IMR-90 (cell line): Measurements from ENCODE around the gene PLEKHG1. TPM values are rescaled to one million over a fixed set of nuclear protein-coding genes. Genes with fewer than 3 reads are reported as not detected.

Experiments used
- ATAC-seq: fragments of 200-7000 bp; cut with Tn5 transposase; 2 replicates; pipeline ENCODE4 v1.9.1; 2020; ENCODE audit warnings: low read depth, mild to moderate bottlenecking, moderate library complexity
- BruUV-seq: library from RNA; stranded (reverse); fragments of 400-500 nt; replicated peaks from 2 replicates; lab custom pipeline; 2021; lab: Mats Ljungman, UMichigan
- CTCF ChIA-PET: fragments of 300-600 bp; formaldehyde crosslinking; extraction: SDS; loops from one replicate; lab custom pipeline; 2021; ENCODE audit warnings: antibody characterized with exemption; lab: Yijun Ruan, JAX
- POLR2A ChIA-PET: fragments of 300-600 bp; sonication (Branson Sonifier 250); formaldehyde crosslinking; loops from one replicate; lab custom pipeline; 2022; ENCODE audit warnings: antibody characterized with exemption; ENCODE audit not compliant: unreplicated experiment; lab: Charles Lee
- DNase-seq: peaks from one replicate; pipeline ENCODE4 v3.0.0; 2013
- H2AFZ ChIP-seq: replicated peaks from 2 replicates; pipeline ENCODE3; 2013; ENCODE audit warnings: low read length, mild to moderate bottlenecking; ENCODE audit not compliant: poor library complexity
- H2AK5ac ChIP-seq: 2 replicates; pipeline ENCODE4 v1.6.1; 2013; ENCODE audit warnings: low read depth, low read length, inconsistent platforms
- H2AK9ac ChIP-seq: replicated peaks from 2 replicates; pipeline ENCODE3; 2013; ENCODE audit warnings: mild to moderate bottlenecking, low read depth, low read length, moderate library complexity; ENCODE audit not compliant: poor library complexity
- H2BK120ac ChIP-seq: 2 replicates; pipeline ENCODE4 v1.6.1; 2013; ENCODE audit warnings: low read depth, low read length, inconsistent platforms
- H2BK15ac ChIP-seq: 3 replicates; pipeline ENCODE4 v1.6.1; 2013; ENCODE audit warnings: low read depth, low read length, inconsistent platforms
- H2BK20ac ChIP-seq: 2 replicates; pipeline ENCODE4 v1.6.1; 2013; ENCODE audit warnings: low read depth, mild to moderate bottlenecking, inconsistent platforms, low read length, moderate library complexity
- H2BK5ac ChIP-seq: 2 replicates; pipeline ENCODE4 v1.6.1; 2013; ENCODE audit warnings: mild to moderate bottlenecking, low read depth, low read length, inconsistent platforms; ENCODE audit not compliant: poor library complexity, severe bottlenecking
- H3K14ac ChIP-seq: replicated peaks from 2 replicates; pipeline ENCODE4 v1.6.1; 2013; ENCODE audit warnings: low read depth, low read length, inconsistent platforms
- H3K18ac ChIP-seq: 2 replicates; pipeline ENCODE4 v1.6.1; 2013; ENCODE audit warnings: low read depth, low read length, control low read depth
- H3K23ac ChIP-seq: 2 replicates; pipeline ENCODE4 v1.6.1; 2013; ENCODE audit warnings: low read depth, low read length, inconsistent platforms
- H3K27ac ChIP-seq: 2 replicates; pipeline ENCODE4 v1.5.1; 2013; ENCODE audit warnings: mild to moderate bottlenecking, control low read depth, low read length; ENCODE audit not compliant: insufficient read depth
- H3K27me3 ChIP-seq: 2 replicates; pipeline ENCODE4 v1.6.1; 2013; ENCODE audit warnings: low read length; ENCODE audit not compliant: control insufficient read depth, insufficient read depth
- H3K36me3 ChIP-seq: 2 replicates; pipeline ENCODE4 v1.6.1; 2013; ENCODE audit warnings: low read length, mixed read lengths; ENCODE audit not compliant: control insufficient read depth, insufficient read depth
- H3K4ac ChIP-seq: 2 replicates; pipeline ENCODE4 v1.6.1; 2013; ENCODE audit warnings: low read depth, low read length, inconsistent platforms
- H3K4me1 ChIP-seq: 2 replicates; pipeline ENCODE4 v1.6.1; 2013; ENCODE audit warnings: low read length, mixed read lengths; ENCODE audit not compliant: control insufficient read depth, insufficient read depth
- H3K4me2 ChIP-seq: 2 replicates; pipeline ENCODE4 v1.6.1; 2013; ENCODE audit warnings: low read depth, mild to moderate bottlenecking, control low read depth, low read length, moderate library complexity
- H3K4me3 ChIP-seq: 2 replicates; pipeline ENCODE4 v1.5.1; 2013; ENCODE audit warnings: low read depth, mild to moderate bottlenecking, control low read depth, low read length, moderate library complexity; ENCODE audit not compliant: insufficient read depth
- H3K56ac ChIP-seq: 2 replicates; pipeline ENCODE4 v1.6.1; 2013; ENCODE audit warnings: low read length, inconsistent platforms; ENCODE audit not compliant: insufficient read depth; ENCODE audit errors: extremely low read depth
- H3K79me1 ChIP-seq, 2 experiments: 2 replicates each; pipeline ENCODE4 v1.6.1; 2013; ENCODE audit warnings: low read length in 2 of 2, inconsistent platforms in 1 of 2, low read depth in 1 of 2
- H3K9ac ChIP-seq: 2 replicates; pipeline ENCODE4 v1.6.1; 2013; ENCODE audit warnings: low read depth, low read length, control low read depth
- H3K9me1 ChIP-seq: 2 replicates; pipeline ENCODE4 v1.6.1; 2013; ENCODE audit warnings: low read length, inconsistent platforms; ENCODE audit not compliant: insufficient read depth
- H3K9me3 ChIP-seq: 2 replicates; pipeline ENCODE4 v1.6.1; 2013; ENCODE audit warnings: low read length; ENCODE audit not compliant: control insufficient read depth, insufficient read depth
- H4K20me1 ChIP-seq: 2 replicates; pipeline ENCODE4 v1.6.1; 2013; ENCODE audit warnings: low read length, inconsistent platforms; ENCODE audit not compliant: insufficient read depth
- H4K5ac ChIP-seq: 2 replicates; pipeline ENCODE4 v1.6.1; 2013; ENCODE audit warnings: mild to moderate bottlenecking, low read depth, low read length, control low read depth
- H4K8ac ChIP-seq, 2 experiments: 2 replicates each; pipeline ENCODE4 v1.6.1; 2013; ENCODE audit warnings: low read depth in 2 of 2, low read length in 2 of 2, control low read depth in 1 of 2, inconsistent platforms in 1 of 2
- H4K91ac ChIP-seq: 2 replicates; pipeline ENCODE4 v1.6.1; 2013; ENCODE audit warnings: low read depth, low read length, inconsistent platforms; ENCODE audit not compliant: insufficient read depth
- BHLHE40 ChIP-seq: fragments of 150-350 bp; IDR thresholded peaks from 2 replicates; pipeline ENCODE4 v1.6.1; 2016; ENCODE audit warnings: mild to moderate bottlenecking, low read depth, low read length
- CEBPB ChIP-seq: IDR thresholded peaks from 2 replicates; pipeline ENCODE4 v1.6.1; 2012; ENCODE audit warnings: low read depth, low read length, improper control_type of control experiment
- MAFK ChIP-seq: IDR thresholded peaks from 2 replicates; pipeline ENCODE4 v1.6.1; 2012; ENCODE audit warnings: low read depth, low read length, improper control_type of control experiment
- NFE2L2 ChIP-seq: fragments of 150-350 bp; IDR thresholded peaks from 2 replicates; pipeline ENCODE4 v1.6.1; 2016; ENCODE audit warnings: low read depth, mild to moderate bottlenecking, low read length
- RAD21 ChIP-seq: IDR thresholded peaks from 2 replicates; pipeline ENCODE4 v1.6.1; 2012; ENCODE audit warnings: low read length, improper control_type of control experiment
- WGBS, 2 experiments: methylation state at CpG; one replicate each; pipeline versions ENCODE4 v1.1.5 to v1.1.7; 2013; ENCODE audit warnings: missing lambda C conversion rate in 2 of 2; ENCODE audit not compliant: insufficient read length in 1 of 2; ENCODE audit errors: extremely low coverage in 2 of 2; 5-methylcytosine and 5-hydroxymethylcytosine counted together
- dilution Hi-C: fragments of 300-500 bp; cut with HindIII; formaldehyde crosslinking; loops from one replicate; pipeline ENCODE4 v1.14.3; 2018; ENCODE audit warnings: low sequenced_read_pairs; ENCODE audit not compliant: unreplicated experiment
- in situ Hi-C: fragments of 300-500 bp; cut with MboI; formaldehyde crosslinking; loops from 3 replicates; pipeline ENCODE4 v1.14.3; 2019; ENCODE audit warnings: low sequenced_read_pairs, inconsistent platforms, mixed read lengths
- intact Hi-C: fragments of 100-400 bp; cut with micrococcal nuclease; formaldehyde crosslinking; loops from 2 replicates; pipeline ENCODE4 v1.10.0; 2022
- polyA plus RNA-seq, 3 experiments: library from polyadenylated mRNA; depleted of rRNA; stranded (reverse); fragments of >200 nt; gene quantifications; 2 replicates each; pipeline ENCODE4 v1.2.3, GENCODE V29; 2012; ENCODE audit warnings: low replicate concordance in 1 of 3
- total RNA-seq: library from RNA; depleted of rRNA; stranded (reverse); fragments of >200 nt; gene quantifications from 2 replicates; pipeline ENCODE4 v1.2.3, GENCODE V29; 2012
- TF ChIP-seq, protein P1 (sequence below): conservative IDR thresholded peaks from 2 replicates; pipeline ENCODE4 v1.5.1; 2012; ENCODE audit warnings: mild to moderate bottlenecking, low read depth, low read length, improper control_type of control experiment
- TF ChIP-seq, protein P2 (sequence below): fragments of 150-350 bp; IDR thresholded peaks from 2 replicates; pipeline ENCODE4 v1.6.1; 2017; ENCODE audit warnings: mild to moderate bottlenecking, antibody characterized with exemption, low read length, low read depth

Gene PLEKHG1
- total and polyA plus RNA-seq, 2 of the 4 experiments (the other 2 are of a cell fraction), result 0.09 to 0.36 TPM

DNA sequence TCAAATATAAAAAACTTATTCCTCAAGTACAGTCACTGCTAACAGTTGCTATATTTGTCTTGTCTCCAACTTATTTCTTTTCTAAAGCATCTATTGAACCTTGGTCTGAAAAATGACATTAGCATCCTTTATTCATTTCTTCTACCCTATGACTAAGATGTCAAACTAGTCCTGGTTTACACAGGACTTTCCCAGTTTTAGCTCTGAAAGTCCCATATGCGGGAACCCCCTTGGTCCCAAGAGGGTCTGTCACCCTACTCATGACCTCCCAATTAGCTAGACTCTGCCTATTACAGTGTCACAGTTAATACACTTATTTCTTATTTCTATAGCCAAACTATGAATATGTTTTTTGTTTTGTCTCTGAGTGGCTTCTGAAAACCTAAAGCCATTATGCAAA lies 37.1 kb downstream of the PLEKHG1 start:
- in situ Hi-C loops (no loop called here), intact Hi-C loops (no loop called here), dilution Hi-C loops (no loop called here)
- Histone ChIP-seq H2BK5ac (no peak overlapping the region), H3K4ac (no peak overlapping the region), H2AK5ac (no peak overlapping the region), H3K79me1 (no peaks in the 10 kb centered on the region), H2AK9ac (no peak overlapping the region), H3K27me3 (no peaks in the 10 kb centered on the region), H4K91ac (no peak overlapping the region), H3K18ac (no peak overlapping the region), H3K36me3 (no peaks in the 10 kb centered on the region), H3K9me3 (no peaks in the 10 kb centered on the region), H4K20me1 (no peaks in the 10 kb centered on the region), H3K4me2 (no peak overlapping the region), H2BK15ac (no peak overlapping the region), H3K4me3 (no peak overlapping the region), H2BK20ac (no peak overlapping the region), H3K14ac (no peak overlapping the region), H3K23ac (no peak overlapping the region), H2AFZ (no peak overlapping the region), H4K8ac (no peak overlapping the region), H3K9me1 (no peaks in the 10 kb centered on the region), H3K4me1 (peaks cover 2% of the 10 kb centered on the region; the same call in 1 of the 2 replicates), H4K5ac (no peak overlapping the region), H2BK120ac (no peak overlapping the region), H3K56ac (no peak overlapping the region), H3K27ac (no peak overlapping the region), H3K9ac (no peak overlapping the region)
- no CpG with 5 or more reads among the region's 1 CpG for WGBS, 2 experiments
- BruUV-seq, result no TSS peak
- no peak for ATAC-seq
- ChIA-PET CTCF (no interaction called here), POLR2A (no interaction called here)
- TF ChIP-seq CEBPB (no peak), BHLHE40 (no peak), RAD21 (no peak), MAFK (no peak), NFE2L2 (no peak)
- TF ChIP-seq, protein P1, sequence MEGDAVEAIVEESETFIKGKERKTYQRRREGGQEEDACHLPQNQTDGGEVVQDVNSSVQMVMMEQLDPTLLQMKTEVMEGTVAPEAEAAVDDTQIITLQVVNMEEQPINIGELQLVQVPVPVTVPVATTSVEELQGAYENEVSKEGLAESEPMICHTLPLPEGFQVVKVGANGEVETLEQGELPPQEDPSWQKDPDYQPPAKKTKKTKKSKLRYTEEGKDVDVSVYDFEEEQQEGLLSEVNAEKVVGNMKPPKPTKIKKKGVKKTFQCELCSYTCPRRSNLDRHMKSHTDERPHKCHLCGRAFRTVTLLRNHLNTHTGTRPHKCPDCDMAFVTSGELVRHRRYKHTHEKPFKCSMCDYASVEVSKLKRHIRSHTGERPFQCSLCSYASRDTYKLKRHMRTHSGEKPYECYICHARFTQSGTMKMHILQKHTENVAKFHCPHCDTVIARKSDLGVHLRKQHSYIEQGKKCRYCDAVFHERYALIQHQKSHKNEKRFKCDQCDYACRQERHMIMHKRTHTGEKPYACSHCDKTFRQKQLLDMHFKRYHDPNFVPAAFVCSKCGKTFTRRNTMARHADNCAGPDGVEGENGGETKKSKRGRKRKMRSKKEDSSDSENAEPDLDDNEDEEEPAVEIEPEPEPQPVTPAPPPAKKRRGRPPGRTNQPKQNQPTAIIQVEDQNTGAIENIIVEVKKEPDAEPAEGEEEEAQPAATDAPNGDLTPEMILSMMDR, result no peak
- TF ChIP-seq, protein P2, sequence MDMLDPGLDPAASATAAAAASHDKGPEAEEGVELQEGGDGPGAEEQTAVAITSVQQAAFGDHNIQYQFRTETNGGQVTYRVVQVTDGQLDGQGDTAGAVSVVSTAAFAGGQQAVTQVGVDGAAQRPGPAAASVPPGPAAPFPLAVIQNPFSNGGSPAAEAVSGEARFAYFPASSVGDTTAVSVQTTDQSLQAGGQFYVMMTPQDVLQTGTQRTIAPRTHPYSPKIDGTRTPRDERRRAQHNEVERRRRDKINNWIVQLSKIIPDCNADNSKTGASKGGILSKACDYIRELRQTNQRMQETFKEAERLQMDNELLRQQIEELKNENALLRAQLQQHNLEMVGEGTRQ, result no peak
- DNase-seq, result no peak
